ENCODE data around the gene ARMS2.
A peak's percentile ranks its signal among the peaks of the same experiment; 100 is the strongest.

Gene ARMS2

GRCh38 chr10:122473116-122473515 is 18.7 kb downstream of the ARMS2 start:
- no peak for DNase-seq (ENCODE audit: low spot score)

DNA sequence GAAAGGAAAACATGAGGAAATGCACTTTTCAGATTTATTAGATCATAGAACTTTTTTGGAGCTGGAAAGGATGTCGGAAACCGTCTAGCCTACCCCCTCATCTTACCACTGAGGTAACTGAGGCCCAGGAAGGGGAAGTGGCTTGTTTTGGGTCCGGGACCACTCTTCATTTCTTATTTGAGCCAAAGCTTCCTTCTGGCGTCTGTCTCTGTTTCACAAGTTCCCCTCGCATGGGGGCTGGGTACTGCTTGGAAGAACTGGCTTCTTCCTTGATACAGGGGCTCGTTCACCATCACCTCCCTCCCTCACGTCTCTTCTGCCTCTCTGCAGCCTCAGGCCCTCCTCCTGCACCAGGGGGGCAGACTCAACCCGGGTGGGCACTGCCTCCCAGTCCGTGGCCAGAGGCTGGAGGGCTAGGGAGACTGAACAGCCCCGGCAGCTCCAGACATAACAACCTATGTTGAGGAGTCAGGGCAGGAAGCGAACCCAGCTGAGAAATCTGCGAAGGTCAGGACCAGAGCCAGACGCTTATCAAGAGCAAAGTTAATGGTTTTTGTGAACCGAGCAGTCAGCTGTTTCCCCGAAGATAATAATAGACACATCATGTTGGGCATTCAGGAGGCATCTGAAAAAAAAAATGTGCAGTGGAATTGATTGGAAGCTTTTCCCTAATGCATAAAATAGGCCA is 19.8 kb downstream of the ARMS2 start:
- no peak for DNase-seq (ENCODE audit: low spot score)

GRCh38 chr10:122475100-122475499 is 20.6 kb downstream of the ARMS2 start:
- DNase-seq (ENCODE audit: low spot score) = peak; percentile 49

GRCh38 chr10:122475591-122476332 is 21.3 kb downstream of the ARMS2 start:
- peak; percentile 81 for DNase-seq (ENCODE audit: low spot score)

GRCh38 chr10:122476333-122476695 is 21.9 kb downstream of the ARMS2 start:
- no peak for DNase-seq (ENCODE audit: low spot score)

DNA sequence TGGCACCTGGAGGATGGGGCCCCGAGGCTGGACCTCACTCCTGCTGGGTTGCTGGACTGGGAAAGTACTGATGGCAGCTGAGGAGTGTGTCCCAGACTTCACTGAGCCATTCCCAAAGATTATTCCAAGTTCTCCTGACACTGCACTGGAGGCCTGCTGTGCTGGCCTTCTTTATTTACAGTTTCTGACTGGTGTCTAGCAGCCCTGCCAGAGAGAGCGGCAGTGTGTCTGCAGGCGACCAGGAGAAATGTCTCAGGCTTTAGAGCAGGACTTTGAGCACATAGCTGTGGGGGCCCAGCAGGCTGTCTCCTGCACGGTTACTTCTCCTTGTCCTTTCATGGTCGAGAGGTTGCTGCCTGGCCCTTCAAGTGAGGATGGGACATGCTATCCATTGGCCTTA is 23.0 kb downstream of the ARMS2 start:
- no peak for DNase-seq (ENCODE audit: low spot score)

GRCh38 chr10:122478971-122479370 is 24.5 kb downstream of the ARMS2 start:
- DNase-seq (ENCODE audit: low spot score) = no peak

GRCh38 chr10:122480146-122480833 is 25.8 kb downstream of the ARMS2 start:
- DNase-seq (ENCODE audit: low spot score) = no peak

DNA sequence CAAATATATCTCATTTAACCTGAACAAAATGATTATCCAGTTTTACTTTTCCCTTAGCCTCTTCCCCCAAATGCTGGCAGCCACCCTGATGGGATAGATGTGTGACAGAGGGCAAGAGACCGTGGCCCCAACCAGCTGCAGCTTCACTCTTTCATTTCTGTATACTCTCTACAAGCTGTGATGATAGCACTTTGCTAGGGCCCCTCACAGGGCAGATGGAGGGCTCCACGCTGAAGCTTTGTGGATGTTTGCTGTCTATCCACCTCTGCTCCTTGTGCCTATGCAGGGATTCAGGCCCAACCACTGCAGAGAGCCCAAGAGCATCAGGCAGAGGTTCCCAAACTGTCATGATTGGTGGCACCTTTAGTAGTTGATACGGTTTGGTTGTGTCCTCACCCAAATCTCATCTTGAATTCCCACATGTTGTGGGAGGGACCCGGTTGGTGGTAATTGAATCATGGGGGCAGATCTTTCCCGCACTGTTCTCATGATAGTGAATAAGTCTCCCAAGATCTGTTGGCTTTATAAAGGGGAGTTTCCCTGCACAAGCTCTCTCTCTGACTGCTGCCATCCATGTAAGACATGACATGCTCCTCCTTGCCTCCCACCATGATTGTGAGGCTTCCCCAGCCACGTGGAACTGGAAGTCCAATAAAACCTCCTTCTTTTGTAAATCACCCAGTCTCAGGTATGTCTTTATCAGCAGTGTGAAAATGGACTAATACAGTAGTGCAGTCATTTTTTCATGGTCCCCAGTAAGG is 27.0 kb downstream of the ARMS2 start:
- DNase-seq (ENCODE audit: low spot score) = no peak

GRCh38 chr10:122484276-122485060 is 30.0 kb downstream of the ARMS2 start:
- DNase-seq (ENCODE audit: low spot score) = no peak

GRCh38 chr10:122485670-122486069 is 31.2 kb downstream of the ARMS2 start:
- peak; percentile 40 for DNase-seq (ENCODE audit: low spot score)

DNA sequence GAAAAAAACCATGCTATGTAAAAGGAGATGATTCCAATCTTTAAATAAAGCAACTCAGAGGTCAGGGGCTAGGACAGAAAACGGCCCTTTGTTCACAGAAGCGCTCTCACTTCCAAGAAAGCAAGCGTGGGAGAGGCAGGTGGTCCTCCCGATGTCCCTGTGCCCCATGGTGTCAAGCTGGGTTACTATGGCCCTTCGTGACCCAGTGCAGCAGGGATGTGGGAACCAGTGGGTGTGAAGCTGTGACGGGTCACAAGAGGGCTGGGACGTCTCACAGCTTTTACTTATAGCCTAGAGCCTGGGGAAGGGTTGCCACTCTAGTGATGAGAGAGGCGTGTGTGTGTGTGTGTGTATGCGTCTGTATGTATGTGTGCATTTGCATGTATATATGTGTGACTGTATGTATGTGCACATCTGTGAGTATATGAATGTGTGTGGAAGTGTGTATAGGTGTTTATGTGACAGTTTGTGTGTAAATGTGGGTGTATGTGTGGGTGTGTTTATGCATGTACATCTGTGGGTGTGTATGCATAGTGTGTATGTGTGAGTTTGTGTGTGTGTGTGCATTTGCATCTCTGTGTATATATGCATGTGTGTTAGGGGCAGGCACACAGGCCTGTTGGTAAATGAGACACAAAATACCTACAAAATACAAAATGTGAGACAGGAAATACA is 32.1 kb downstream of the ARMS2 start:
- DNase-seq (ENCODE audit: low spot score) = no peak

- DNase-seq (ENCODE audit: low spot score) = no peak
Observed at GRCh38 chr10:122487174-122487765, 32.8 kb downstream of the ARMS2 start.

DNA sequence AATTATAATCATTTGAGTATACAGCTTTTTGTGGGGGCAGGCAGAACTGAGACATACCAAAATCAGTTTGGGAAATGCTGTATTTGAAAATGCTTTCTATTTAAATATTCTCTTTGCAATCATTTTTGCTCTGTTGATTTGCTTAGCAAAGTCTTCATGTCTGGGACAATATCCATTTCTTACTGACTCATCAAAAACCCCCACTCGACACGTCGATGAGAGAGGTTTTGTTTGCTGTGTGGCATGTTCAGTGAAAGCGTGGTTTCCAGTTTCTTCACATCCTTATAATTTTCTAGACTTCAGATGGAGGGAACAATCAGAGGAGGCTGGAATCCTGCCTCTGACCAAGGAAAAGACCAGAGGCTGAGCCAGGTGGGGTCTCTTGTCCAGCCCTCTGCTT is 35.8 kb downstream of the ARMS2 start:
- DNase-seq (ENCODE audit: low spot score) = peak; percentile 47

- peak; percentile 25 for DNase-seq (ENCODE audit: low spot score)
Observed at GRCh38 chr10:122490786-122491680, 36.6 kb downstream of the ARMS2 start.

DNA sequence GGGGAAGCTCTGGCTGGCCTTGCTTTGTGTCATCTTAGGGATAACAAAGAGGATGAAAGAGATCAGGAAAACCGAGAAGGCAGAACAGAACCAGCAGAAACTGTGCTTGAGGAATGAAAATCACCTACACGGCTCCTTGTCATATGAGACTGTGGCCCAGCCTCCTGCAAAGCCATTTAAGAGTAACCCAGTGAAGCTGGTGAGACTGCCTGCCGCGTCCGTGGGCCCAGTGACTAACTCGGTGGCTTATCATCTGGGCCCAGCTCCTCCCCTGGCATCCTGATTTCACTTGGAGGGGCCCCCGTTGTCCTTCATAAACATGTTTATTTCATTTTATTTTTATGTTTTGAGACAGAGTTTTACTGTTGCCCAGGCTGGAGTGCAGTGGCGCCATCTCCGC is 37.6 kb downstream of the ARMS2 start:
- DNase-seq (ENCODE audit: low spot score) = no peak

DNA sequence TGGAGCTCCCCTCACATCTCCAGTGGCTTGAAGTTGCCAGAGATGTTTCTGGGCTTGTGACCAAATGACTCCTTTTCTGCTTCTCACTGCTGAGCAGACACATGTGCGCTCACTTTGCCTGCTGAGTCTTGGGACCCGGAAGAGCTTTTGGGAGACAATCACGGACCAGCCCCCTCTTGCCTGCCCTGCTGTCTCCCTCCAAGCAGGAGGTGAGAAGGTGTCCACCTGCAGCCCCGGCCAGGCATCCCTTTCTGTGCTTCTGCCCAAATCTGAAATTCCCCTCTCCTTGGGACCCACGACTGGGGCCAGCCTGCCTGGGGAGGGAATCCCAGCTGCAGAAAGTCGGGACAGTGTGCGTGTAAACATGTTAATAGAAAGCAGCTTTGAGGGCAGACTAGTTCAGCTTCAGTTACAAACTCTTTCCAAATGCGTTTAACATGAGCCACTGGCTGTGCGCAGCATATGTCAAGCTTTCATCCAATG is 38.6 kb downstream of the ARMS2 start:
- peak; percentile 70 for DNase-seq (ENCODE audit: low spot score)

DNA sequence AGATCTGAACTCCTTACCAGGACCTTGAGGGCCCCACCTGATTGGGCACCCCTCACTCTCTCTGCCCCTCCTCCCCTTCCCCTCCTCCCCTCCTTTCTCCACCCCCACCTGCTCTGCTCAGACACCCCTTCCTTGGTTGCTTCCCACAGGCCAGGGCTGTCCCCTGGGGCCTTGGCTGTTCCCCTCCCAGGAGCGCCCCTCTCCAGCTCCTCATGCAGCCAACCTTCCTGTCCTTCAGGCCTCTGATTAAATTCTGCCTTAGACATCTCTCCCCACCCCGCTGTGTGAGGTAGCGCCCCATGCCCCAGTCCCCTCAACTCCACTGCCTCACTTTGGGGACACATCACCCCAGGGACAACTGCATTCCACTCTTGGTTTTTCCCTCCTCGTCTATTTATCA is 39.3 kb downstream of the ARMS2 start:
- DNase-seq (ENCODE audit: low spot score) = no peak

GRCh38 chr10:122494173-122494820 is 39.8 kb downstream of the ARMS2 start:
- DNase-seq (ENCODE audit: low spot score) = no peak

Measured in AG20443 (cell line).